Gastroesophageal sphincter (tissue), 3 donors: ENCODE results near the gene GRPR.

Experiments
- CTCF ChIP-seq, 4 experiments: fragments of 200-600 bp in 2 of 4; fragments of 450-650 bp in 2 of 4; sonication (generic) in 1 of 4; IDR thresholded peaks; one replicate each; pipeline ENCODE4 v1.5.1; 2017 to 2019; ENCODE audit warnings: antibody characterized with exemption in 4 of 4, mild to moderate bottlenecking in 2 of 4, moderate library complexity in 2 of 4
- EP300 ChIP-seq: sonication (generic); formaldehyde crosslinking; IDR thresholded peaks from one replicate; pipeline ENCODE4 v1.6.1; 2017; ENCODE audit warnings: antibody characterized with exemption, mild to moderate bottlenecking

DNA sequence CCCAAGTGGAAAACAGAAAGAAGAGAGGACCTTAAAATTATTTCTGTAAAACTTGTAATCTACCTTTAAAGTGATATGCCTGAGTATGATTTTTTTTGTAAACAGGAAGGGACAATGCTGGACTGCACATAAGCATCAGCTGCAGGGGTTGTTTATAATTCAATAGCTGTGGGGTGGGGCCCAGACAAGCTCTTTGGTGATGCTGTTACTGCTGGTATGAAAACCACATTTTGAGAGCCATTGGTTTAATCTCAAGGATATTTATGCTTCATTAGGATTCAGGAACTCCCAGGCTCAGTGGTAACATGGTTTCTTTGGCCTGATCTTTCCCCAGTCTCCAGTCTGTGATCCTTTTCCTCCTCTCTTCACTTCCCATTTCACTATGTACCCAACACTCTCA lies 34.3 kb upstream of the GRPR start:
- TF ChIP-seq CTCF (IDR thresholded peaks at IDR 0.05) (no peak), EP300 (no peak)
